HG02678 (cell line): Measurements from ENCODE around the gene CDH26.

ENCODE experiments used
- ATAC-seq: cut with Tn5 transposase; IDR thresholded peaks from one replicate; pipeline ENCODE4 v1.9.1; 2021; ENCODE audit warnings: mild to moderate bottlenecking, moderate library complexity; ENCODE audit not compliant: unreplicated experiment

CDH26 gene

GRCh38 chr20:60010689-60011458 lies 52.7 kb downstream of the CDH26 start:
- ATAC-seq = no peak

GRCh38 chr20:60011512-60012507 lies 53.6 kb downstream of the CDH26 start:
- ATAC-seq = no peak

GRCh38 chr20:60013296-60014139 lies 55.3 kb downstream of the CDH26 start:
- ATAC-seq = no peak

- no peak for ATAC-seq
Measured at GRCh38 chr20:60016406-60016805, 58.2 kb downstream of the CDH26 start.

GRCh38 chr20:60020251-60020650 lies 62.0 kb downstream of the CDH26 start:
- no peak for ATAC-seq

- ATAC-seq = no peak
Measured at GRCh38 chr20:60021104-60021503, 62.9 kb downstream of the CDH26 start.

- ATAC-seq = no peak
Measured at GRCh38 chr20:60022849-60023248, 64.6 kb downstream of the CDH26 start.

- no peak for ATAC-seq
Measured at GRCh38 chr20:60024245-60024644, 66.0 kb downstream of the CDH26 start.

- no peak for ATAC-seq
Measured at GRCh38 chr20:60024801-60025200, 66.6 kb downstream of the CDH26 start.

GRCh38 chr20:60026010-60026409 lies 67.8 kb downstream of the CDH26 start:
- ATAC-seq = no peak

- ATAC-seq = no peak
Measured at GRCh38 chr20:60030471-60030870, 72.2 kb downstream of the CDH26 start.

GRCh38 chr20:60031107-60031506 lies 72.9 kb downstream of the CDH26 start:
- ATAC-seq = no peak

GRCh38 chr20:60034231-60035110 lies 76.2 kb downstream of the CDH26 start:
- no peak for ATAC-seq

- no peak for ATAC-seq
Measured at GRCh38 chr20:60035486-60035885, 77.3 kb downstream of the CDH26 start.

- no peak for ATAC-seq
Measured at GRCh38 chr20:60036346-60036745, 78.1 kb downstream of the CDH26 start.

- ATAC-seq = no peak
Measured at GRCh38 chr20:60036746-60037499, 78.7 kb downstream of the CDH26 start.

- ATAC-seq = no peak
Measured at GRCh38 chr20:60038400-60039008, 80.3 kb downstream of the CDH26 start.

GRCh38 chr20:60039526-60039925 lies 81.3 kb downstream of the CDH26 start:
- no peak for ATAC-seq
